HS-27A (cell line): ENCODE data around the gene PITPNB.

Source experiments
- DNase-seq: peaks from one replicate; pipeline ENCODE4 v3.0.0-alpha.2; 2012; ENCODE audit warnings: low read depth, missing footprints

The PITPNB gene

DNA sequence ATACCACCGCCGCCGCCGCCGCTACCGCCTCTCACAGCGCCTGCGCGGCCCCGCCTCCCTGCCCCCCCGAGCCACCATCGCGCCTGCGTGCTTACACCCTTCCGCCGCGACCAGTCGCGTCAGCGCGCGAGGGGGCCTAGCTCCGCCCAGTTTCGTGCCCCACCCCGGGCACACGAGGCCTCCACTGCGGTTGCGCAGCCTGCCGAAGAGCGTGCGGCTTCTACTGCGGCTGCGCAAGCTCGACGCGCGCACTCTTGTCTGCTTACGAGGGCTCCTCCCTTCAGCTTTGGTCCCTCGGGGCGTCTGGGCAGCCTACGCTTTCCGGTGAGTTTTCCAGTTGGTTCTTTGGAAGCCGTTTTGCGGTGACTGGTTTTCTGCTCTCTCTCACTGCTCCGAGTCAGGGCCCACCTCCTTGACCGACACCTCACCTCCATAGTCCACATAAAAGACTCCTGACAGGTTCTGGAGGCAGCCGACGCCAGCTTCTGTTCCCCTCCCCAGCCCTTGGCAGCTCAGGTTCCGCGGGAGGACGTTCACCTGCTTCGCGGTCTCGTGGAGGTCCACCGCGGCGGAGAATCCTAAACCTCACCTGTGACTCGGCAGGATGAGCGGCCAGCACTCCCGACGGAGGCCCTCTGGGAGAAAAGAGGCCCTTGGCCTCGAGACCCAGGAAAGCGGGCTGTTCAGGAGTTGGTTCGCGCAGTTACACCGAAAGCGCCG lies at the start of gene PITPNB:
TSS of gene PITPNB (minus strand) at position 35 of the 720 bp plus-strand sequence. CDS start 65 bp downstream, outside the sequence.
- peak; percentile 85 for DNase-seq

DNA sequence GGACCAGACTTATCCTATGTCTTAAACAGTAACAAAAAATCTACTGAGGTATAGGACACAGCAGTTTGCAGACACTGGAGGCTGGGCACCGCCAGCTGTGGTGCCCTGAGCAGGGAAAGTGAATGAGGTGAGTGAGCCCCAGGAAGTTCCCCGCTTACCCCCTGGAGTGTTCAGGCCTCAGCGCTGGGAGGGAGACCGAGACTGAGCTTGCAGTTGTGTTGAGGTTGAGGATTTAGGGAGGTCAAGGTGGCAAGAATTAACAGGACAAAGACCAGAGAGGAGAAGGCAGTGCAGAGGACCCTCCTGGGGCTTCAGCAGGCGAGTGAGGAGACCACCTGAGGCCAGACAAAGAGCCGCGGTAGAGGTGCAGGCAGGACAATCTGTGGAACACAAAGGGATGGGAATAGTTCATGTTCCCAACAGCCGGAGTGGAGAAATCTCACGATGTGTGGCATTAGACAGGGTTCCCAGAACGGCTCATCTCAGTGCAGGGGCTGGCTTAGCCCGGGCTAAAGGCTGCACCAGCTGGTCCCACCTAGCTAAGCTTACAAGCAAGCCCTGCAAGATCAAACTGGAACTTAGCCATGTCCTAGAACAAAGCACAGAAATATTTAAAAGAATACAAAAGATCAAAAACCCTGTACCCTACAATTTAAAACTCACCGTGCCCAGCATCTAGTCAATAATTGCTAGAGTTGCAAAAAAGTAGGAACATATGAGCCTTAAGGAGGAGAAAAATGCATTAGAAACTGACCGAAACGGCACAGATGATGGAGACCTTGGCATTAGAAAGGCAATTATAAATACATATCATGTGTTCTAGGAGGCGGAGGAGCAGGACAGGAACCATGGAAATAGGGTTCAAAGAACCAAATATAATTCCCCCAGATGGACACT lies 47.4 kb upstream of the PITPNB start:
- no peak for DNase-seq

DNA sequence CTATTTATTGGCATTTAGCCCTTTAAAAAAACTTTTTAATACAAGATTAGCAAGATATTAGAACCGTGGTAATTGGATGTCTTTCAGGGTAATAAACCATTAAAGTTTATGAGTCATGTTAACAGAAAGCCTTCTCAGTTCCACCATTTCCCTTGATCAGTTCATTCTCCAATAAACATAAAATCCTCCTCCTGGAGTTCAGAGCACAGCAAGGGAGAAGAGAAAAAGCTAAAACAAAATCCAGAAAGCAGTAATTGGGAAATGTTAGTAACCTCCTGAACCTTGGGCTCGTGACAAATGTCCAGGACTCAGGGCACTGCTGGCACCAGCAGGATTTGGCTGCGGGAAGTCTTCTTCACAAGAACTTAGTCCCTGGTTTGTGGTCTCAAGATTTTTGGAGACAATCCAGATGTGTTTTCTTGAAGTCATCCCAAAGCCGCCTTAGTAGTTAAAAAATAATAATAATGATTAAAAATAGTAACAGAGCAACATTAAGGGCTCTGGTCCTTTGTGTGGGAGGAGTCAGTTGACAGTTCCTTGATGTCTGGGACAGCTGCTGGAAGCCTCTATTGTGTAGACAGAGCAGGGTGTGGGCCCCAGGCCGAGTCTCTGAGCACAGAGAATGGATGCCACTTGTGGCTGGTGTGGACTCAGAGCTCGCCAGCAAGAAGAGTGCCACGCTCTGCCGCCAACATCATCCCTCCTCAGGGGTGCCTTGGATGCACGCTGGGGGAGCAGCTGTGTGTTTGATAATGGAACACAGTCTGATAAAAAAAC lies 43.4 kb upstream of the PITPNB start:
- no peak for DNase-seq

DNA sequence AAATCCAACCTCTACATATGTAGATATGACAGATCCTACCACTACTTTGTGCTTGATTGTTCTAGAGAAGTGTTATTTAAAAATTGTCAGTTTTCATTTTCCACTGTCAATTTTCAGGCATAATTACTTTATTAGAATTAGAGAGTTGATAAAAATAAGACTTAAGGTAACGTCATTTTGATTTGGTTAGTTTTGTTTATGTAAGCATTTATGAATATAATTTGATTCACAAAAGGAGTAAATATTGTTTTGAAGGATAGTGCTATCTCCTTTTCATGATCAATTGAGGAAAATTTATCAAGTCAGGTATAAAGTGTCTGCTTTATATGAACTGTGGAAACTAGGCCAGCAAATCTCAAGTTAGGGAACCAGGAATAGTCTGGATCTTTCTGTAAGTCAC lies 42.6 kb upstream of the PITPNB start:
- no peak for DNase-seq

DNA sequence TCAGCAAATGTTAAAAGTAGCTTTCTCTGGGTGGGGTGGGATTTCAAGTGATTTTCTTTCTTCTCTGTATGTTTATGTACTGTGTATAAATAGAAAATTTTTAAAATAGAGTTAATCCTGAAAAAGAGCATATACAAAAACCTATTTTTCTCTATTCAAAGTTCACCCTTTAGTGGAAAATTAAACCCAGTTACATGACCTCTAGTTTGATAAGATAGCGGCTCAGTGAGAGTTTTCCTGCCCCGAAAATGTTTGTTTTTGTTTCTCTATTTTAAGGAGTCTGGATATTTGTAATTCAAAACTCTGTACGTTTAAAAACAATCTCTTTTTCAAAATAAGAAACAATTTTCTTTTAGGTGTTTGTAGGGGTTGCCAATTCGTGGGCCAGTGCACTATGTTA lies 42.1 kb upstream of the PITPNB start:
- no peak for DNase-seq

DNA sequence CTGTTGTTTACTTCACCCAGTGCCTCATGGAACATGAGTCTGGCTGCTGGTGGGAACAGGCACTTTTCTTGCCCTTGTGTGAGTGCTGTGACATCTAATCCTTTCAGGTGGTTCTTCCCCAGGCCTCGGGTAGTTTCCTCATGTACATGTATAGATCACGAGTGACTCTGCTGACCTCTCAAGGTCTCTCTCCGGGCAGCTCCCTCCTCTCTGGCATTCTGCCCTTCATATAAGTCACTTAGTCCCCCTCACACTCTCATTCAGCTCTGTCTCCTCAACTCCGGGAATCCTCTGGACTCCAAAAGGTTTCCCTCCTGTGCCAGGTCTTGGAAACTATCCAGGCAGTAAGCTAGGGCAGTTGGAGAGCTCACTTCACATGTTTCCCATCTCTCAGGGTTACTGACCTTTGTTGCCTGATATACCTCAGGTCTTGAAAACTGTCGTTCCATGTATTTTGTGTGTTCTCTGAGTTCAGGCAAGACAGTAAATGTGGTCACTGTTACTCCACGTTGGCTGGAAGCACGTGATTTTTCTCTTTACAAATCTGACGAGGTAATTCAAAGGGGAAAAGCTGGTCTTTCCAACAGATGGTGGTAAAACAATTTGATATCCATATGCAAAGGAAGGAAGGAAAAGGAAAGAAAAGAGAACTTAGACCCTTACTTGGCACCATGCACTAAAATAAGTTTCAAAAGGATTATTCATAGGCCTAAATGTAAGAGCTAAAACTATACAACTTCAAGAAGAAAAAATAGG lies 40.5 kb upstream of the PITPNB start:
- no peak for DNase-seq

DNA sequence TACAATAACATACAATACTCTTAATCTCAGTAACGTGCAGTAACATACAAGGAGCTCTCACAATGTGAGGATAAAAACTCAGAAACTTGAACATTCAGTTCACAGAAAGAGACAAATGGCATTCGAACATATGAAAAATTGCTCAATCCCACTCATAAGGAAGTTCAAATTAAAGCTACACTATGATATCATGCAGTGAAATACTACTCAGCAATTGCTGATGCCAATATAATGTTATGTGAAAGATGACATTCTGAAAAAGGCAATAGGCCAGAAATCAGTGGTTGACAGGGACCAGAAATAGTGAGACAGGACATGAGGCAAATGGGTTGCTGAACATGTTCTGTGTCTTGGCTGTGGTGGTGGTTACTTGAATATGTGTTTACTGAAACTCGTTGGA lies 33.7 kb upstream of the PITPNB start:
- DNase-seq, result no peak

DNA sequence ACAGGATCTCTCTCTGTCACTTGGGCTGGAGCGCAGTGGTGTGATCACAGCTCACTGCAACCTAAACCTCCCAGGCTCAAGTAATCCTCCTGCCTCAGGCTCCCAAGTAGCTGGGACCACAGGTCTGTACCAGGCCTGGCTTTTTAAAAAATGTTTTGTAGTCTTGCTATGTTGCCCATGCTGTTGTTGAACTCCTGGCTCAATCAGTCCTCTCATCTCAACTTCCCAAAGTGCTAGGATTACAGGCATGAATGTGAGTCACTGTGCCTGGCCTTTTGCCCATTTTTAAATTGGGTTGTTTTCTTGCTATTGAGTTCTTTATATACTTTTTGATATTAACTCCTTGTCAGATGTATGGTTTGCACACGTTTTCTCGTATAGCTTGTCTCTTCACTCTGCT lies 33.0 kb upstream of the PITPNB start:
- DNase-seq, result no peak

DNA sequence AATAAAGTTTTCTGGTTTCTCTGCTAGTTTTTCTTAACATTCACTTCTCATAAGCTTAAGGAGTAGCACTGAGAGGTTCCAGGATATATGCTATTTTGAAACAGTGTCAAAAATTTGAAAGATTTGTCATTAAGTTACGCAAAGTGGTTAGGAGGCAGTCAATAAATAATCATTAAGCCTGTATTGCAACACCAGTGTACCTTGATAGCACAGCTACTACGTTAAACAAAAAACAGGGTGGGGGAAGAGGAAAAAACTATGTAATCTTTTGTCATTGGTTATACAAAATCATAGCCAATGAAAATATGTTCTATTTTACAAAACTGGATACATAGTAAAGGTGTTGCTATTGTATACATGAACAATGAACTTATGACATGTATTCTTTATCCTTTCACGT lies 30.4 kb upstream of the PITPNB start:
- DNase-seq, result no peak

DNA sequence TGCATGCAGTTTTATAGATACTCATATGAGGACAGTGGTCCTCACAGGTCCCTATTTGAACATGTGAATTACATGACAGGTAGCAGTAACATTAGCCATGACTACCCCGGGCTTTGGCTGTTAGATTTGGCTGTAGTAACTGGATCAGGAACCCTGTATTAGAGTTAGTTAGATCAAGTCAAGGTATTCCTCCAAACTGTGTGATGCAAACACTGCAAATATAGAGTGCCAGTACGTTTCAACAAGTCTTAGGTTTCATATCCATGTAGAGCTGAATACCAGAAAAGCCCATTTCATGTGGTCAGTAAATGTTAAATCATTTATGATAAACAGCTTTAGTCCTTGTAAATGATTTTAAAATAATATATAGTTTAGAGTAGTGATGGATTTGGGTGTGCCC lies 29.5 kb upstream of the PITPNB start:
- no peak for DNase-seq

DNA sequence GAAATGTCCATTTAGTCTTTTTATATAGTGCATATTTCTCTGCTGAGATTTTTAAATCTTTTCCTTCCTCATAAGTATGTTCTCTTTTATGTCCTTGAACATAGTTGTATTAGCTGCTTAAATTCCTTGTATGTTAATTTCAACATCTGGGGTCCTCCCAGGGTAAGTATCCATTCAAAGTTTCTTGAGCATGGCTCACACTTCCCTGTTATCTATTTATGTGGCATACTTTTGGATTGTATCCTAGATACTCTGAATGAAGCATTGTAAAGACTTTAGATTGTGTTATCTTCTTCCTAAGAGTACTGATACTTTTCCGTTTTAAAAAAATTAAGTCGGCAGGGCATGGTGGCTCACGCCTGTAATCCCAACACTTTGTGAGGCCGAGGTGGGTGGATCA lies 28.4 kb upstream of the PITPNB start:
- DNase-seq, result no peak

DNA sequence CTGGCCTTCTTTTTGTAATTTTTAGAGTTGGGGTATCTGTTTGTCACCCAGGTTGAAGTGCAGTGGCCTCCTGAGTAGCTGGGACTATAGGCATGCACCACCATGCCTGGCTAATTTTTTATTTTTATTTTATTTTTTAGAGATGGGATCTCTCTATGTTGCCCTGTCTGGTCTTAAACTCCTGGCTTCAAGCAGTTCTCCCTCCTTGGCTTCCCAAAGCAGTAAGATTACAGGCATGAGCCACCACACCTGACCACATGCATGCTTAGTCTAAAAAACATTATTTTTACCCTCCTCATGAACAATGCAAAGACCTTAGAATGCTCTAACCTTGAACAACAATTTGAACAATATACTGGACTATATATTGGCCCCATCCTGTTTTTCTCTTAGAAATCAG lies 22.1 kb upstream of the PITPNB start:
- DNase-seq, result no peak

DNA sequence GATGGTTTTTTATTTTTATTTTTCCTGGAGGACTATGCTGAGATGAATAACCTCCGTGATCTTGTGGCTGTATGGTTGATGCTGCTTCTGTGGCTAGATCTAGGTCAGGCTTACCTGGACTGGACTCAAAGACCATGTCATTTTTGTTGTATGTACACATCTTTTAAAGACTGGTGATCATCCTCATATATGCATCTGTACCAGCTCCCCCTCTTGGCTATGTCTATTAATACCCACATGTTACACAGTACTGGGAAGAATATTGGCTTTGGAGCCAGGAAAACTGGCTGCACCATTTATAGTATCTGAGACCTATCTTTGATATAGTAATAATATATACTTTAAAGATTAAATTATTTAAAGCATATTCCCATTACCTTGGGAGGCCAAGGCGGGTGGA lies 18.4 kb upstream of the PITPNB start:
- DNase-seq, result no peak

DNA sequence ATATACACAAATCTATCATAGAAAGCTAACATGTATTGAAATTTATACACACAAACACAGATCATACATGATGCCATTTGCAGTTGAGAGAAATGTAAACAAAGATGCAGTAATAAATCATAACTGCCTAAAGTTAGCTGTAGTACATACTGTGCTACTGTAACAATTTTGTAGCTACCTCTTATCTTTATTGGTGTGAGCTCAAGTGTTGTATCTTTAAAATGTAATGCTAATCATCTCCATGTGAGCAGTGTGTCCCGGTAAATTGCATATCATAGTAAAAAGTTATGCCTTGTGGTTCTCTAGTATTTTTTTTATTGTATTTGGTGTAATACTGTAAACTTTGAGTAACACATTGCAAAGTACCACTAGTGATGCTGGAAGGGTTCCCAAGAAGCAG lies 16.8 kb upstream of the PITPNB start:
- DNase-seq, result no peak

DNA sequence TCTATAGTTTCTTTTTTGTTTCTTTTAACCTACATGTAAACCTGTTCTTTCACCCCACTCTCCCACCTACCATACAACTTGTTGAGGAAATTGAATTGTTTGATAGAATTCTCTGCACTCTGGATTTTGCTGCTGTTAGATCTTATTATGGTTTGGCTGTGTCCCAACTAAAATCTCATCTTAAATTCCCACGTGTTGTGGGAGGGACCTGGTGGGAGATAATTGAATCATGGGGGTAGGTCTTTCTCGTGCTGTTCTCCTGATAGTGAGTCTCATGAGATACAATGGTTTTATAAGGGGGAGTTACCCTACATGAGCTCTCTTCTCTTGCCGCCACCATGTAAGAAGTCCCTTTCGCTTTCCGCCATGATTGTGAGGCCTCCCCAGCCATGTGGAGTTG lies 15.0 kb upstream of the PITPNB start:
- no peak for DNase-seq

DNA sequence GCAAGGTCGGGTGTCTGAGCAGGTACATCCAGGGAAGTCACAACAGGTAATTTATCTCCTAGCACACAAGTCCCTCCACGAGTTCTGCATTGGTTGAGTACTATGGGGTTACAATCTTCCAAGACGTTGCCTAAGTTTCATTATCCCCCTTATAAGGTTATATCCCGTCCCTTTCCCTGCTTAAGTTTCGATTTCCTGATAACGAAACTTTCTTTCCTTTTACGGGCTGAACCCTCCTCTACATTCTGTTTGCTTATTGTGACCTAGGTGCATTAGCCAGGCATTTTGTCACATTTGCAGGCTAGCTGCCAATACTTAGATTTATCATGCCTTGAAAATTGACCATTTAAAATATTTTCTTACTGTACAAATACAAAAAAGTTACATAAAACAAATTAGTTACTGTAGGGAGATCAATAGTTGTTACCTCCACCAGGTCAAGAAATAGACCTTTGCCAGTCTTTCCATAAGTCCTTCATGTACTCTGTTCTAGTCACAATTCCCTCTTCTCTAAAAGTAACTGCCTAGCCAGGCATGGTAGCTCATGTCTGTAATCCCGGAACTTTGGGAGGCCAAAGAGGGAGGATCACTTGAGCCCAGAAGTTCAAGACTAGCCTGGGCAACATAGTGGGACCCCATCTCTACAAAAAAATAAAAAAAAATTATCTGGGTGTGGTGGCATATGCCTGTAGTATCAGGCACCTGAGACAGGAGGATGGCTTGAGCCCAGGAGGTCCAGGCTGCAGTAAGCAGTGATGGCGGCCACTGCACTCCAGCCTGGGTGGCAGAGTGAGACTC lies 14.3 kb upstream of the PITPNB start:
- no peak for DNase-seq

DNA sequence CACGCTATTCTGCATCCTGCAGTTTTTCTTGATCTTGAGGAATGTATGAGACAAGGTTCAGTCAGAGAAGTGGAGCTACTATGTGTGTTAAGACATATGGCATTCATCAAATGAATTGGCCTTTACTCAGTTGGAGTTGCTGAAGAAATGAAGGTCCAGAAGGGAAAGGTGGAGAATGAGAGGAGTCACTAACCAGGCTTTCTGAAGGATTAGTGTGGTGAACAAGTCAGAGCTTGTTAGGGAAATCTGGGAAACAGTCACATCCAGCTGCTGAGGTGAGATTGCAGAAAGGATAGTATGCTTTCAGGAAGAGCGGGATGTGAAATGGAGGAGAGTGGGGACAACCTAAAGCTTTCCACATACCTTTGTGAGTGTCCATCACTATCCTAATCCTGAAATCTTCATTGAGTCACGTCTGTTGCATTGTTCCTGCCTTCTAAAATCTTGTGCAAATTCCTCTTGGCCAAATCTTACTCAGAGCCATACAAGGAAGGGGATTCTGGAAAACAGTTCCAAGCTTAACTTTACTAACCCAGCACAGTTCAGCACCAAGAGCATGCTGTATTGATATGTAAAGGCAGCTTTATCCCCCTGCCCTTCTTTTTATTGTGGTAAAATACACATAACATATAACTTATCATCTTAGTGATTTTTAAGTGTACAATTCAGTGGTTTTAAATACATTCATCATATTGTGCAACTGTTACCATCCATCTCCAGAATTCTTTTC lies 11.4 kb upstream of the PITPNB start:
- DNase-seq, result no peak

DNA sequence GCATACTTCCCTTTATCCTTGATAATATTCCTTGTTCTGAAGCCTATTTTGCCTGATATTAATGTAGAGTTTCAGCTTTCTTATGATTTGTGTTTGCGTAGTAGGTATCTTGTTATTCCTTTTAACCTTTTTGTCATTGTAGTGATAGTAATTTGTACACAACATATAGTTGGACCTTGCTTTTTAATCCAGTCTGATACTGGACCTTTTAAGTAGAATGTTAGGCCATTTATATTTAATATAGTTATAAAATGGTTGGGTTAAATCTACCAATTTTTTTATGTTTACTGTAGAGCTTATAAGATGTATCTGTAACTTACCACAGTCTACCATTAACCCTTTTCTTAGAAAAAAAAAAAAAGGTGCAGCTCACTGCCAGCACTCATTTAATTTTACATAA lies 8.6 kb upstream of the PITPNB start:
- no peak for DNase-seq

DNA sequence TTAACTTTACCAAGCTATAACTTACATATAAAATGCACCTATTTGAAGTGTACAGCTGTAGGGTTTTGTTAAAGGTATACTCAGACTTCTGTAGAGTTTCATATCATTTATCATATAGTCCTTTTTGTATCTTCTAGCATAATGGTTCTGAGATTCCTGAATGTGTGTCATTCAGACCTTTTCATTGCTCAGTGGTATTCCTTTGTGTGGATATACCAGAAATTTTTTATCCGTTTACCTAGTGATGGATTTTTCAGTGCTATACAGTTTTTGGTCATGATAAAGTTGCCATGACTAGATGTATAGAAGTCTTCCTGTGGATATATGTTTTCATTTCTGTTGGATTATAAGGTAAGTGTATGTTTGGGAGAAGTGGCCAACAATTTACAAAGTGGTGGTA lies 6.3 kb upstream of the PITPNB start:
- DNase-seq, result no peak
